ENCODE measurements around the gene CDC42BPA. TPM values are rescaled to one million over a fixed set of nuclear protein-coding genes. Genes with fewer than 3 reads are reported as not detected.

The CDC42BPA gene
- polyA plus RNA-seq, 3 donors, result 0.20 to 0.45 (median 0.39) TPM

DNA sequence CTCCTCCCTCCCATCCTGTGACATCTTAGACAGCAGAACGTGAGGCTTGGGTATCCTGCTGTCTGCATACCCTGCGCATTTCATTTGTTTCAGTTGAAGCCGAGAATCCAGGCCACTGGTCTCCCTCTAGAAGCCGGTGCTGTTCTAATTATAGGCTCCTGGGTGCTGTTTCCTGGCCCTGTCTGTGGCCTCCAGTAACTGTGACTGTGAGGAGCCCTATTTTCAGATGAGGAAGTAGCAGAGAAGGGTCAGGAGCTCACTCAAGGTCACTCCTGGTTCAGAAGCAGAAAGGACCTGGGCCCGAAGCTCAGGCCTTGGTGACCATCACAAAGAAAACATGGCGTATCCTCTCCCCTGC lies 354.2 kb downstream of the CDC42BPA start:
- Mint-ChIP-seq H3K27ac (peak overlapping the region in 6 of 7 donors; percentile 64 to 94 (median 75)), H3K4me3 (peak overlapping the region; percentile 37 to 54), H3K9me3 (peaks cover 0 to 7% (median 4%) of the 10 kb centered on the region in 7 donors), H3K36me3 (peaks cover 31 to 55% of the 10 kb centered on the region in 2 donors), H3K27me3 (ENCODE audit: low read depth in 3 of 3) (peaks cover 0 to 2% (median 0%) of the 10 kb centered on the region in 3 donors), H3K4me1 (peaks cover 22% of the 10 kb centered on the region)
- no peak overlapping the region for H3K4me2 ChIP-seq (replicated peaks; ENCODE audit: extremely low read depth, low read length, poor library complexity, severe bottlenecking)
- H3K27me3 ChIP-seq (ENCODE audit: control insufficient read depth in 2 of 2, insufficient read depth in 2 of 2, low read length in 2 of 2), result no peaks in the 10 kb centered on the region
- peak overlapping the region; percentile 6 for H3K9ac ChIP-seq (ENCODE audit: insufficient read depth, low read length, poor library complexity, severe bottlenecking)
- 19% methylated on average over 2 of the region's 6 CpGs for WGBS (ENCODE audit: insufficient coverage)
- H3K9me3 ChIP-seq (replicated peaks in 1 of 2; ENCODE audit: control insufficient read depth in 1 of 2, insufficient read depth in 1 of 2, low read length in 2 of 2), result peaks cover 0 to 7% of the 10 kb centered on the region in 2 donors
- no peak overlapping the region for H3K4me3 ChIP-seq (replicated peaks in 1 of 3; ENCODE audit: low read depth in 2 of 3, low read length in 3 of 3)
- peak; percentile 25 to 33 (median 26) for DNase-seq
- no peak for TF ChIP-seq CTCF (IDR thresholded peaks at IDR 0.05)
- H4K20me1 ChIP-seq (ENCODE audit: insufficient read depth, low read length), result peaks cover 85% of the 10 kb centered on the region
- peak overlapping the region; percentile 18 to 43 for H3K27ac ChIP-seq (ENCODE audit: low read depth in 1 of 2, low read length in 2 of 2)
- H3K79me2 ChIP-seq (ENCODE audit: insufficient read depth, low read length), result peaks cover 45% of the 10 kb centered on the region
- no peak overlapping the region for H2AFZ ChIP-seq (ENCODE audit: insufficient read depth, low read depth, low read length, poor library complexity, severe bottlenecking)
- intact Hi-C loops (cut with micrococcal nuclease), result no loop called here
- H3K4me1 ChIP-seq (ENCODE audit: control insufficient read depth in 1 of 2, insufficient read depth in 2 of 2, low read length in 2 of 2), result peaks cover 17 to 18% of the 10 kb centered on the region in 2 donors
- H3K36me3 ChIP-seq (replicated peaks in 1 of 2; ENCODE audit: control insufficient read depth in 1 of 2, insufficient read depth in 2 of 2, low read length in 2 of 2), result peaks cover 26 to 52% of the 10 kb centered on the region in 2 donors

DNA sequence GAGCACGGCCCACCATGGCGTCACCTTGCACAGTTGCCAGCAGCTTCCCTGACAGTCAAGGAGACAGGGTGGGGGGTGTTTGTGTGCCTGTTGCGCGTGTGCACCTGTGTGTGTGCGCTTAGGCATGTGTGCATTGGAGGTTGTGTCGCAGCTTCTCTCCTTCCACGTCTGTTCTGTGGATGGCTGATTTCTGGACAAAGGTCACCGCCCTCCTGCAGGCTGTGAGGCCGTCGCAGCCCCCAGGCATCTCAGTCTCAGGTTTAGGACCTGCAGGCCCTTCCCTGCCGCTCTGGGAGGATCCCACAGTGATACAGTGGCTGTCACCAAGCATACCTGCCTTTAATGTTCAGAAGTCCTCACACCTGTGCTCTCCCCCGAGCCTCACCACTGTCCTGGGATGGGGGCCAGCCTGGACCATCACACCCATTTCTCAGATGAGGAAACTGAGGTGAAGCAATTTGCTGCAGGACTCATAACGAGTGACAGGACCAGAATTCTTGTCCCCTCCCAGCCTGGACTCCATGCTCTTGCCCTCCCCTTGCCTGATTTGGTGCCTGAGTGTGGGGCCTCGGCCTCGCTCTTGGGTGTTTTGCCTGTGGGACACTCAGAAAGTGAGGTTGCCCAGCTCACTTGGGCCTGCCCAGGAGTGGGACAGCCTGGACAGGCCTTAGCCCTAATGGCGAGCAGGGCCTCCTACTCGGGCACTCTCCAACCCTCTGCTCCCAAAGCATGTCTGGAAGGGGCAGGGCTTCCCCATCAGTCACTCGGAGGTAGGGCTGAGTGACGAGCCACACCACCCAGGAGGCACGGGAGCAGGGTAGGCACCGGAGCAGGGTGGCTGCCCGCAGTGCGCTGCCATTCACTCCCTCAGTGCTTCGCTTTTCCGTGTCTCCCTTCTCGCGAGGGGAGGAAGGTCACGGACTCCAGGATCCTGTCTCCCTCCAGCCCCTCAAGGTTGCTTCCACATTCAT lies 355.6 kb downstream of the CDC42BPA start:
- H3K27me3 Mint-ChIP-seq (ENCODE audit: low read depth in 3 of 3), result peaks cover 0 to 2% (median 0%) of the 10 kb centered on the region in 3 donors
- Histone ChIP-seq H3K9ac (ENCODE audit: insufficient read depth, low read length, poor library complexity, severe bottlenecking) (no peak overlapping the region), H4K20me1 (ENCODE audit: insufficient read depth, low read length) (peaks cover 97% of the 10 kb centered on the region), H3K27me3 (ENCODE audit: control insufficient read depth in 2 of 2, insufficient read depth in 2 of 2, low read length in 2 of 2) (no peaks in the 10 kb centered on the region), H3K4me2 (replicated peaks; ENCODE audit: extremely low read depth, low read length, poor library complexity, severe bottlenecking) (no peak overlapping the region), H3K4me3 (replicated peaks in 1 of 3; ENCODE audit: low read depth in 2 of 3, low read length in 3 of 3) (no peak overlapping the region), H3K9me3 (replicated peaks in 1 of 2; ENCODE audit: control insufficient read depth in 1 of 2, insufficient read depth in 1 of 2, low read length in 2 of 2) (peaks cover 0 to 10% of the 10 kb centered on the region in 2 donors), H3K27ac (ENCODE audit: low read depth in 1 of 2, low read length in 2 of 2) (peak overlapping the region; percentile 1 to 26), H3K36me3 (replicated peaks in 1 of 2; ENCODE audit: control insufficient read depth in 1 of 2, insufficient read depth in 2 of 2, low read length in 2 of 2) (peaks cover 26 to 40% of the 10 kb centered on the region in 2 donors), H2AFZ (ENCODE audit: insufficient read depth, low read depth, low read length, poor library complexity, severe bottlenecking) (no peak overlapping the region), H3K79me2 (ENCODE audit: insufficient read depth, low read length) (peaks cover 59% of the 10 kb centered on the region), H3K4me1 (ENCODE audit: control insufficient read depth in 1 of 2, insufficient read depth in 2 of 2, low read length in 2 of 2) (peaks cover 17 to 18% of the 10 kb centered on the region in 2 donors)
- no peak for DNase-seq
- H3K9me3 Mint-ChIP-seq, result peaks cover 0 to 5% (median 3%) of the 10 kb centered on the region in 7 donors
- peaks cover 25 to 56% of the 10 kb centered on the region in 2 donors for H3K36me3 Mint-ChIP-seq
- H3K4me1 Mint-ChIP-seq, result peaks cover 22% of the 10 kb centered on the region
- peak overlapping the region in 3 of 7 donors; percentile 14 to 94 (median 23) for H3K27ac Mint-ChIP-seq
- intact Hi-C loops (cut with micrococcal nuclease), result no loop called here
- TF ChIP-seq CTCF (IDR thresholded peaks at IDR 0.05), result no peak
- WGBS (ENCODE audit: insufficient coverage), result 91% methylated on average over 24 of the region's 28 CpGs
- H3K4me3 Mint-ChIP-seq, result no peak overlapping the region
